Mesenteric fat pad (tissue), 1 donor: ENCODE measurements around the gene RPL28. TPM values are rescaled to one million over a fixed set of nuclear protein-coding genes. Genes with fewer than 3 reads are reported as not detected.
A peak's percentile ranks its signal among the peaks of the same experiment; 100 is the strongest.
"Not testable (repeated sequence)": the region's sequence is repeated elsewhere in the genome, so short reads cannot be mapped to it uniquely, and the experiment has no call there.

Experiments
- DNase-seq: peaks from one replicate; pipeline ENCODE4 v3.0.0-alpha.2; 2020; ENCODE audit warnings: low spot score
- total RNA-seq: library from RNA; stranded (reverse); fragmentation: NEBNext Ultra II Directional; extraction: Animal tissue kit (Norgen Biotek cat#: 25700); gene quantifications from one replicate; pipeline ENCODE4 v1.2.1, GENCODE V29; 2021
- donor health status: DM: yes; HTN: yes; CAD: no.

The RPL28 gene
- total RNA-seq, 1 donor from 2014 or later = 1,147 TPM

GRCh38 chr19:55391191-55391670, 5.5 kb downstream of the RPL28 start:
- no peak for DNase-seq

GRCh38 chr19:55391702-55392615, 6.2 kb downstream of the RPL28 start:
- DNase-seq = no peak

- no peak for DNase-seq
These were observed 7.4 kb downstream of the RPL28 start for GRCh38 chr19:55392820-55393761.

GRCh38 chr19:55398200-55398925, 12.6 kb downstream of the RPL28 start:
- DNase-seq = no peak

GRCh38 chr19:55400281-55401087, 14.8 kb downstream of the RPL28 start:
- DNase-seq = no peak

GRCh38 chr19:55401390-55401789, 15.7 kb downstream of the RPL28 start:
- not testable (repeated sequence) for DNase-seq

GRCh38 chr19:55402509-55402908, 16.8 kb downstream of the RPL28 start:
- DNase-seq = no peak

GRCh38 chr19:55405638-55406037, 19.9 kb downstream of the RPL28 start:
- no peak for DNase-seq

- no peak for DNase-seq
These were observed 20.5 kb downstream of the RPL28 start for GRCh38 chr19:55406091-55406825.

- no peak for DNase-seq
These were observed 21.3 kb downstream of the RPL28 start for GRCh38 chr19:55406826-55407549.

- DNase-seq = not testable (repeated sequence)
These were observed 21.7 kb downstream of the RPL28 start, which contains the start of gene UBE2S for GRCh38 chr19:55407550-55407799. TSS of gene UBE2S (minus strand) at chr19:55407788. CDS start at chr19:55407589, 199 bp downstream.

GRCh38 chr19:55407800-55408532, 22.2 kb downstream of the RPL28 start:
- DNase-seq = peak; percentile 99

GRCh38 chr19:55408533-55408872, 22.8 kb downstream of the RPL28 start:
- no peak for DNase-seq

GRCh38 chr19:55409179-55409578, 23.4 kb downstream of the RPL28 start:
- not testable (repeated sequence) for DNase-seq

- DNase-seq = no peak
These were observed 24.4 kb downstream of the RPL28 start for GRCh38 chr19:55410168-55410567.

- no peak for DNase-seq
These were observed 32.5 kb downstream of the RPL28 start for GRCh38 chr19:55418185-55418584.

- DNase-seq = no peak
These were observed 33.4 kb downstream of the RPL28 start for GRCh38 chr19:55419103-55419502.

- DNase-seq = no peak
These were observed 34.0 kb downstream of the RPL28 start for GRCh38 chr19:55419624-55420236.
